ENCODE measurements around the gene CBX2.

The CBX2 gene

DNA sequence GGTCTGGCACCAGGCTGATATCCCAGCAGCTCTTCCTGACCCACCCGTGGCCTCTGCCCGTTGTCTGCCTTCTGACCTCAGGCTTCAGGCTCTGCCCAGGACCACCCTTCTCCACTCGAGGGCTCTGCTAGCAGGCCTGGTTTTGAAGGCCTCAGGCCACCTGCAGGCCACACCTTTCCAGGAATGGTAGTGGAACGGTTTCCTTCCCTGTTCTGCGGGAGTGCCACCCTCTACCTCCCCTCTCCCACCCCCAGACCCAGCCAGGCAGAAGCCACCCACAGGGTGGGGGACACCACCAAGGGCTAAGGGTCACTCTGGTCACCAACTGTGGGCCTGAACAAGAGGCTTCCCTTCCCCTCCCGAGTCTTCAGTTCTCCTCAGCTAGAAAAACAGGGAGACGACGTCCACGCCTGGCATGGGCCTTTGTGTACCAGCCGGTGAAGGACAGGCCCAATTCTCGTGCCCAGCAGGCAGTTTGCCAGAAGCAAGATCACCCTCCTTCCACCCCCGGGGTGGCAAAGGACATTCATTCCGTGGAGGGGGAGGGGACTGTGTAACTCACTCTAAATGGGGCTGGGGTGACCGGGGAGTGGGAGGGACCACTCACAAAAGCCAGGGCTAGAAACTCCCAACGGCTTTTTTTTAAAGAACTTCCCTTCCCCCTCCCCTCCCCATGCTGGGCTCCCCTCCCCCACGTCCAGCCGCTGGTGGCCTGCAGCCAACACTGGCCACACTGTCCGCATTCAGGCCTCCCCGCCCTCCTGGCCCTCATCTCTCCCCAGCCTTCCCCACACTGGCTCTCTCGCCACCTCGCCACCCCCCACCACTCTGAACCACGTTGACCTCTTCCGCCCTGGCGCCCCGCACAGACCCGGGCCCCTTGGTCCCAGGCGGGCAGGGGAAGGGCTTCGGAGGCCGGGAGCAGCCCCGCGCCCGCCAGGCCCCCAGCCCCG is 53.6 kb downstream of the CBX2 start:
- FAIRE-seq: no peak

DNA sequence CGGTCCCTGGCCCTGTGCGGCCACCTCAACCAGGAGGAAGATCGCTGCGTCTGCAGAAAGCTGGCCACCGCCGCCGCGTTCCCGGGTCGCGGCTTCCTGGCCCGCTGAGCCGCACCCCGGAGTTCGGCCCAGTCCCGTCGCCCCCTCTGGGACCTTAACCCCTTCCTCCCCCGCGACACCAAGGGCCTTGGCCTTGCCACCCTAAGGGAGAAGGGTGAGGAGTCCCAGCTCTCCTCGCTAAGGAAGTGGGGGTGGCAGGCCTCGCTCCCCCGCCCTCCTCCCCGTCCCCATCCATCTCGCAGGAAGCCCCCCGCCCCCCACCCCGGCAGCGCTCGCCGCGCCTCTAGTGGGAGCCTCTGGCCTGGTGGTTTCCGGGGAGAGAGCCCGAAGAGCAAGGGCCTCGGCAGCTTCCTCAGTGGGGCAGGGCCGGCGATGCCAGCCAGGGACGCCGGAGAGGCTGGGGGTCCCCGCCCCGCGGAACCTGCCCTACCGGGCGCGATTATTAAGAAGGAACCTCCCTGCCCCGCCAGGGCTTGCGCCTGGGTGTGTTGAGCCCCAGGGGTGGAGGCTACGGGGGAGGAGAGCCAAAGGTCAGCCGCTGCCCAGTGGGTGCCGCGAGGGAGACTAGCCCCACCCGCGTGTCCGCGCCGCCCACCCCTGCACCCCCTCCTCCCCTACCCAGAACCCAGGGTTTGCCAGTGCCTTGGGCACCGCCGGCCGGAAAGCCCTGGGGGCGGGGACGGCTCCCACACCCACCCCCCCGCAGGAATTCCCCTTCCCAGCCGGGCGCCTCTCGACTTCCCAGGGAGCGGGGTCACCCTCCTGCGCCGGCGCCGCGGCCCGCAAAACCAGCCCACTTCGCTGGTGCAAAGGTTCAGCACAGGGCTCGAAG is 54.5 kb downstream of the CBX2 start:
- no peak for FAIRE-seq

DNA sequence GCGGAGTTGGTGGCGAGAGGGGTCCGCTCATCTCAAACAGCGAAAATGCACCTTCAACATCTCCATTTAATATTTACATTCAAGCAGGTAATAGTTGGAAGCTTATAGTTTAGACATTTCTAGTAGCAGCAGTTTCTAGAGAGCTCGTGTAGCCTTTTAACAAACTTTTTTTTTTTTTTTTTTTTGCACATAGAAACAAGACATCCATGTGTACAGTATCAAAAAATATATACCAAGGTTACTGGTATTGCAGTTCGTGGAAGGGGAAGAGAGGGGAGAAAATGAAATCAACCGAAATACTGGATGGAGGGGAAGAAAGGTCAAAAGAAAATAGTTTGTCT is 55.1 kb downstream of the CBX2 start:
- FAIRE-seq: no peak

DNA sequence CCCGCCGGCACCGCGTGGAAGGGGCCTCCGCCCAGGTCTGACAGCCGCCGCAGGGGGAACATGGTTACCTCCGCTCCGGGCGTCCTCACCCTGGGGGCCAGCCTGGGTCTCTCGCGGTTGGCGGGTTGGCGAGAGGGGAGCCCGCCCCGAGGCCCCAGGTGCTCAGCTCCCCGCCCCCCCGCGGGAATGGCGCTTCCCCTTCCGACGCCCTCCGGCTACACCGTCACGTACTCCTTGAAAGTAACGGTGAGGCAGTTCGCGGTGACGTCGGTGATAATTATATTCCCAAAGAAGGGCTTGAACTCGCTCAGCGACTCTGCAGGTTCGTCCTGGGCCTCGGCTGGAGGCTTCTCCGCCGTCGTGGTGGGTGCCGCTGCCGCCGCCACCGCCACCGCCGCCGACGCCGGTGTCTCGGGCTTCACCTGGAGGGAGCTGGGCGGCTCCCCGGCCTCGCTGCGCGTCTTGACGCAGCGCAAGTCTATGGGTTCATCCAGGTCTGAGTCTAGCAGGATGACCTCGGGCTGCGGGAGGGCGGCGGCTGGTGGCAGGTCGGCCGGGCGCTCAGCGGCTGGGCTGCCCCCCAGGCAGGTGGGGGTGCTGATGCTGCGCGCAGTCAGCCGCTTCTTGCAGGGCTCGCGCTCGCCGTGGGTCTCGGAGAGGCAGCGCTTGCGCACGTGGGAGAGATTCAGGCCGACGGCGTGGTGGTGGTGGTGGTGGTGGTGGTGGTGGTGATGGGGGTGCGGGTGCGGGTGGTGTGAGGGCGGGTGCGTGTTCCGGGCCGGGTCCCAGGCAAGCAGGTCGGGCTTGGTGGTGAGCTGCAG is 56.0 kb downstream of the CBX2 start:
- no peak for FAIRE-seq

DNA sequence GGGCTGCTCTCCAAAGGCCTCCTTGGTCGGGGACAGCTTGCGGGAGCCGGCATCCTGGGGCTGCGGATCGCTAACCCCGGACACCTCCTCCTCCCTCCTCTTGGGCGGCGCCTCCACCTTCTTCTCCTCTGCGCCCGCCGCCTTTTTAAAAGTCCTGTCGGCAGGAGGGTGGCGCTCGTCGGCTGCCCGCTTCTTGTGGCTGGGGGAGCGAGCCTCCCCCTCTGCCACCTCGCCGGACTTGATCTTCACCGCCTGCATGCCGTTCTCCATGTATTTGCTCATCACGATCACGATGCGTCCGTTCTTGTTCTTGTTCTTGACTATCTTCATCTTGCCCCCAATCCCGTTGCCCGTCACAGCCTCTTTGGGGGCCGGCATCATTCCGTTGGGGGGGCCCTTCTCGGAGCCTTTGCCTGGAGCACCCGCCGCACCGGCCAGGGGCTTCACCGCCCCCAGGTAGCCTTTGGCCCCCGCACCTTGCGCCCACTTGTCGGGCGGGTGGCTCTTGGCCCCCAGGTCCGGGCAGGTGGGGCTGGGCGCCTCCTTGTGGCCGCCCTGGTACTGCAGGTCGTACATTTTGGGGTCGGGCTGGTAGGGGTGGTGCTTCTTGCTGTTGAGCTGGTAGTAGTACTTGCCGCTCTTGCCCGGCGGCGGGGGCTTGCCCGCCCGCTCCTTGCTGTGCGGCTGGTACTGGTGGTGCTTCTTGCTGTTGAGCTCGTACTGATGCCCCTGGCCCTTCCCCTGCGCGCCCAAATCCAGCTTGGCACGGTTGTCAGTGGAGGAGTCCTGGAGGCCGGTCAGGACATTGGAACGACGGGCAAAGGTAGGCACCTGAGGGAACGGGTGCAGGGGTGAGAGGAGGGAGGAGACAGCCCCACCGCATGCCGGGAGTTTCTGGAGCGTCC is 56.9 kb downstream of the CBX2 start:
- no peak for FAIRE-seq

DNA sequence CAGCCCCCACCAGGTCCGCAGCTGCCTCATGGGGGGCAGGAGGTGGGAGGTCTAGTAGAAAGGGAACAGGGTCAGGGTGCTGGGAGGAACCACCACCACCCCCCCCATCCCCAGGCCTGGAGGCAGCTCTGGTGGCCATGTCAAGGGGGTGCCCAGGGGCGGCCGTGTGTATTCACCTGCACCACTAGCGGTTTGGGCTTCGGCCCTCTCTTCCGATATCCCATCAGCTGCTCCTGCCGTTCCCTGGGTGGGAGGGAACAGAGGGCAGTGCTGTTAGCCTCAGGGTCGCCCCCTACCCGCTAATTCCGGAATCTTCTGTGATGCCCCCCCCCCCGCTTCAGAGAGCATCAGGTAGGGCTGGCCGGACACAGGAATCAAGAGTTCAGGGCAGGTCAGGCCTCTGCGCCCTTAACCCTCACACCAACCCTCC is 57.5 kb downstream of the CBX2 start:
- no peak for FAIRE-seq

DNA sequence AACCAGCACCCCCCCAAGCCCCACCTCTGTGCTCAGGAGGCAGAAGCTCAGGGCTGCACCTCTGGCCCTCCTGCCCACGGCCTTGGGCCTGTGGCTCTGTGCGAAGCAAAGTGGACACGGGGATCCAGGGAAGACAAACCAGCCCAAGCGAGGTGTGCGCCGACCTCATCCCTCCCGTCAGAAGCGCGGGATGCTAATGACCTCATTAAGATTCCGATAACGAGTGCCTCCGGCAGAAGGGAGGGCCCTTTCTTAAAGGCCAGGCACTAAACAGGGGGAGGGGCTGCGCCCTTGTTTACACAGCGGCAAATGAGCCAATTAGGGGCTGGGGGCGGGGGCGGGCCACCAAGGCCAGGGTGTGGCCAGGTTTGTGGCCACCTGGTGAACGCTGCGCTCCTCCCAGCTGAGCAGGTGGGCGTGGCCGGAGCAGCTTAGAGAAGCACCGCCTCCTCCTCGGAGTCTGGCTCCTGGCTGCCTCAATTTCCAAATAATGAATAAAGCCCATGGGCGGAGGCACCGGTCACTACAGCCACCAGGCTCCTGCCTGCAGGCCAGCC is 58.1 kb downstream of the CBX2 start:
- FAIRE-seq: no peak

DNA sequence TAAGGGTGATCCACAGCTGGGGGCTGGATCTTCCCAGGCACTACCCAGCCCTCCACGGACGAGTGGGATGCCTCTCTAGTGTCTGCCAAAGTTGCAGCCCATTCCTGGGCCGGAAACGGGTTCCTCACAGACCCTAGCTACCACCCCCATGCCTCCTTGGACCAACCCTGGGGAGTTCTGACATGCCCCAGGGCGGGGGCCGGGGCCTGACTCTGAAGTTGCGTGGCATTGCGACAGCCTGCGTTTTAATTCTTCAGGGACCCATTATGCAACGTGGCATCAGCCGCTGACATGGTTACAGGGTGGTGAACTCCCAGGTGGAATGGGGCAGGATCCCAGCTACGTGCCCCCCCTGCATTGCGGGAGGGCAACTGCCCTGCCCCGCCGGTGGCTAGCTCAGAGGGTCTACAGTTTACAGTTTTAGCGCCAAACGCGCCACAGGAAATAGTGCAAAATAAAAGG is 58.6 kb downstream of the CBX2 start:
- FAIRE-seq: no peak

DNA sequence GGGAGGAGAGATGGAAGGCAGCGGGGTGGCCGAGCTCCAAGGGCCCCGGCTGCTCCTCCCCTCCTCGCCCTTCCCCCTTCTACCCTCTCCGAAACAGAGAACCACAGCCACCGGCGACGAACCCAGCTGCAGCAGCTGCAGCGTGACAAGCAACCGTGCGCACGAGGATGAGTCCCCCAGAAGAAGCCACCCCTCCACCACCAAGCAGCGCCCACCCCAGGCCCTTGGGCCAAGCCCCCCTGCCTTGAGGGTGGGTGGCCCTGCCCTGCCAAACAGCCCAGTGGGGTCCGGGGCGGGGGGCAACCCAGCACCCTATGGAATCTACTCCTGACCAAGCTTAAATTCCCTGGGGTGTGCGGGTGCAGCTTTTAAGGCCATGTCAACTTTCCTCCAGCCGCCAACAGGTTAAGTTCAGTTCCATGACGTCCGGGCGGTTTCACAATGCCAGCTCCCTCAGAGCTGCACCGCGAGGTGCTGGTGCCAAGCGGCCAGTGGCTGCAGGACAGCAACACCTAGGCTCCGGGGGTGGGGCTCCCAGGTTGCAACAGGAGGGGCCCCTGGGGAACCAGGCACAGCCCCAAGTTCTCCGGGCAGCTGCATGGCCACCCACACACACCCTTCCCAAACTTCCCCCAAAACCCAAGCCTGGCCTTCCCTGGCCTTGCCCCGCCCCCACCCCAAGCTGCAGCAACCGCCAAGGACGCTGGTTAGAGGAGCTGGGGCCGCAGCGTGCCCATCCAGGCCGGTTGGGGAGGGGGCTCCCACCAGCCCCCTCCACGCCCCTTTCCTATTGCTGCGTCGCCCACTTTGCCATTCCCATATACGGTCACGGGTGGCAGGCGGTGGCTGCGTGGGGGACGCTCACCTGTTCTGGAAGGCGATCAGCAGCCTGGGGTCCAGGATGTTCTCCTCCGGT is 59.3 kb downstream of the CBX2 start:
- FAIRE-seq: no peak
